ENCODE data around the gene CYFIP2. TPM values are rescaled to one million over a fixed set of nuclear protein-coding genes. Genes with fewer than 3 reads are reported as not detected.

CYFIP2 gene
- total and polyA plus RNA-seq, 2 of the 13 experiments (the other 11 are each of a cell fraction or from before 2014, with no cell fraction given) = 22.6 to 30.3 TPM

DNA sequence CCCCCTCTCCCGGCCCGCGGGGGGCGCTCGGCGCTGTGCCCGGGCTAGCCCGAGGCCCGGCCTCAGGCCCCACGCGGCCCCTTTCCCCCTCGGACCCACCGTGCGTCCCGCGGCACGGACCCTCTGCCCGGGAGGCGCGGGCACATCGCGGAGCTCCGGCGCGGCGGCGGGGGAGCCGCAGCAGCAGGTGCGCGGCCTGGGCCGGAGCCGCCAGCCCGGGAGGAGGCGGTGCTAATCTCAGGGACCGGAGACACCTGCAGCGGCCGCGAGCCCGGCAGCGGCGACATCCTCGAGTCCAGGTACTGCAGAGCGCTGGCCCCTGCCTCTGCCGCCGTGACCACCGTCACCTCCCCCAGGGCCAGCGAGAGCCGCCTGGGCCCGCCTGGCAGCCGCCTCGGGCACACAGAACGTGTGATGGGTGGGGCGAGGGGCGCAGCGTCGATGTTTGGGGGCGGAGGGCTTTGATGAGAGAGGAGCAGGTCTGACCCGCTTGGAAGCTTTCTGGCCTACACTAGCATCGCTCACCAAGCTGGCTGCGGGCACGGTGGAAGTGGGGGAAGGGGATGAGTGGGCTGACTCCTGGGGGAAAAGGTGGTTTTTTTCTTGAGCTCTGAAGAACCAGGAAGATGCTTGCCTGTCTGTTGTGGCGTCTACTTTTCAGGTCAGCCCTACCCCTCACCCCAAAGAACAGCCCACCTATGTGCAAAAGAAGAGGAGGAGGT is 524 bp downstream of the CYFIP2 start (continued):
- TF ChIP-seq SMAD1 (CRISPR knock-in tag; IDR thresholded peaks at IDR 0.05; ENCODE audit: borderline replicate concordance, low read depth) (peak; percentile 69; the same call in 1 of the 2 replicates), ZHX2 (IDR thresholded peaks at IDR 0.05; ENCODE audit: low read depth) (no peak), ZHX2 (CRISPR knock-in tag; IDR thresholded peaks at IDR 0.05; ENCODE audit: borderline replicate concordance) (no peak), GLI4 (CRISPR knock-in tag; IDR thresholded peaks at IDR 0.05; ENCODE audit: borderline replicate concordance) (0 out of 2 replicates have a peak, but pooled peaks have one; percentile 38), ZNF891 (CRISPR knock-in tag; IDR thresholded peaks at IDR 0.05) (no peak), KMT2B (CRISPR knock-in tag; IDR thresholded peaks at IDR 0.05) (peak; percentile 36; the same call in 1 of the 2 replicates), SPEN (CRISPR knock-in tag; IDR thresholded peaks at IDR 0.05; ENCODE audit: low read depth) (peak; percentile 59; the same call in 1 of the 2 replicates), NFYC (CRISPR knock-in tag; IDR thresholded peaks at IDR 0.05) (no peak), ZNF574 (CRISPR knock-in tag; IDR thresholded peaks at IDR 0.05) (peak; percentile 29), ZIK1 (CRISPR knock-in tag; IDR thresholded peaks at IDR 0.05; ENCODE audit: borderline replicate concordance, low read depth) (0 out of 2 replicates have a peak, but pooled peaks have one; percentile 5), RAD21 (CRISPR knock-in tag; IDR thresholded peaks at IDR 0.05) (peak; percentile 76), AGO1 (IDR thresholded peaks at IDR 0.05; ENCODE audit: low read depth, low read length, poor library complexity, severe bottlenecking) (no peak), ZNF414 (CRISPR knock-in tag; IDR thresholded peaks at IDR 0.05) (no peak), ZNF160 (CRISPR knock-in tag; IDR thresholded peaks at IDR 0.05) (no peak), IRX3 (CRISPR knock-in tag; IDR thresholded peaks at IDR 0.05; ENCODE audit: borderline replicate concordance, low read depth) (peak; percentile 60)
- TF ChIP-seq, protein P1, sequence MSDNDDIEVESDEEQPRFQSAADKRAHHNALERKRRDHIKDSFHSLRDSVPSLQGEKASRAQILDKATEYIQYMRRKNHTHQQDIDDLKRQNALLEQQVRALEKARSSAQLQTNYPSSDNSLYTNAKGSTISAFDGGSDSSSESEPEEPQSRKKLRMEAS (IDR thresholded peaks at IDR 0.05) = peak; percentile 31; the same call in 1 of the 2 replicates
- TF ChIP-seq, protein P2, sequence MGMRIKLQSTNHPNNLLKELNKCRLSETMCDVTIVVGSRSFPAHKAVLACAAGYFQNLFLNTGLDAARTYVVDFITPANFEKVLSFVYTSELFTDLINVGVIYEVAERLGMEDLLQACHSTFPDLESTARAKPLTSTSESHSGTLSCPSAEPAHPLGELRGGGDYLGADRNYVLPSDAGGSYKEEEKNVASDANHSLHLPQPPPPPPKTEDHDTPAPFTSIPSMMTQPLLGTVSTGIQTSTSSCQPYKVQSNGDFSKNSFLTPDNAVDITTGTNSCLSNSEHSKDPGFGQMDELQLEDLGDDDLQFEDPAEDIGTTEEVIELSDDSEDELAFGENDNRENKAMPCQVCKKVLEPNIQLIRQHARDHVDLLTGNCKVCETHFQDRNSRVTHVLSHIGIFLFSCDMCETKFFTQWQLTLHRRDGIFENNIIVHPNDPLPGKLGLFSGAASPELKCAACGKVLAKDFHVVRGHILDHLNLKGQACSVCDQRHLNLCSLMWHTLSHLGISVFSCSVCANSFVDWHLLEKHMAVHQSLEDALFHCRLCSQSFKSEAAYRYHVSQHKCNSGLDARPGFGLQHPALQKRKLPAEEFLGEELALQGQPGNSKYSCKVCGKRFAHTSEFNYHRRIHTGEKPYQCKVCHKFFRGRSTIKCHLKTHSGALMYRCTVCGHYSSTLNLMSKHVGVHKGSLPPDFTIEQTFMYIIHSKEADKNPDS (CRISPR knock-in tag; IDR thresholded peaks at IDR 0.05) = 0 out of 2 replicates have a peak, but pooled peaks have one; percentile 24
